Heart left ventricle (tissue), 16 donors: ENCODE data around the gene FBXO46. TPM values are rescaled to one million over a fixed set of nuclear protein-coding genes. Genes with fewer than 3 reads are reported as not detected.
"Not testable (repeated sequence)": the region's sequence is repeated elsewhere in the genome, so short reads cannot be mapped to it uniquely, and the experiment has no call there.

Experiments used
- ATAC-seq, 4 donors: fragments of 200-7000 bp; cut with Tn5 transposase; one replicate each; pipeline ENCODE4 v1.9.1; 2020 to 2022; ENCODE audit warnings: moderate library complexity in 4 of 4, mild to moderate bottlenecking in 3 of 4, moderate number of reproducible peaks in 1 of 4
- DNase-seq, 5 donors: peaks; one replicate each; pipeline ENCODE4 v3.0.0-alpha.2; 2020
- H3K27ac ChIP-seq, 12 donors: fragments of 200-600 bp; sonication (generic) in 4 of 12; one replicate each; pipeline versions ENCODE4 v1.5.0 to v1.8.0; 2016 to 2022; ENCODE audit warnings: mild to moderate bottlenecking in 2 of 12
- H3K27me3 ChIP-seq, 9 donors: fragments of 200-600 bp; sonication (generic) in 2 of 9; one replicate each; pipeline versions ENCODE4 v1.5.1 to v1.8.0; 2016 to 2022; ENCODE audit warnings: mild to moderate bottlenecking in 3 of 9
- H3K36me3 ChIP-seq, 9 donors: fragments of 200-600 bp; sonication (generic) in 2 of 9; one replicate each; pipeline versions ENCODE4 v1.5.0 to v1.8.0; 2018 to 2022; ENCODE audit warnings: mild to moderate bottlenecking in 2 of 9
- H3K4me1 ChIP-seq, 12 donors: fragments of 200-600 bp; sonication (generic) in 4 of 12; one replicate each; pipeline versions ENCODE4 v1.5.0 to v1.8.0; 2016 to 2022; ENCODE audit warnings: mild to moderate bottlenecking in 3 of 12
- H3K4me3 ChIP-seq, 12 donors: fragments of 200-600 bp; sonication (generic) in 4 of 12; one replicate each; pipeline versions ENCODE4 v1.5.0 to v1.8.0; 2017 to 2022; ENCODE audit warnings: mild to moderate bottlenecking in 9 of 12, moderate library complexity in 4 of 12
- H3K9me3 ChIP-seq, 12 donors: fragments of 200-600 bp; sonication (generic) in 4 of 12; one replicate each; pipeline versions ENCODE4 v1.5.0 to v1.8.0; 2016 to 2022; ENCODE audit warnings: mild to moderate bottlenecking in 1 of 12
- POLR2A ChIP-seq, 2 donors: fragments of 450-650 bp; IDR thresholded peaks; one replicate each; pipeline ENCODE4 v1.6.1; 2017; ENCODE audit warnings: antibody characterized with exemption in 2 of 2, mild to moderate bottlenecking in 2 of 2, moderate library complexity in 2 of 2
- WGBS, 4 donors: extraction: QIAGEN DNeasy Blood & Tissue Kit in 2 of 4; methylation state at CpG; one replicate each; pipeline versions ENCODE4 v1.1.5 to v1.1.7; 2013 to 2018; 5-methylcytosine and 5-hydroxymethylcytosine counted together
- intact Hi-C, 10 donors: fragments of 100-400 bp; cut with DNase I; formaldehyde crosslinking; loops; one replicate each; pipeline versions ENCODE4 v1.11.1 to v1.14.2; 2022
- polyA plus RNA-seq, 2 donors: library from polyadenylated mRNA; stranded (reverse); fragments of 200-250 nt; gene quantifications; one replicate each; pipeline ENCODE4 v1.2.3, GENCODE V29; 2013
- total RNA-seq, 9 donors: library from RNA; depleted of rRNA in 2 of 9; stranded (reverse); fragments of >200 nt in 2 of 9; fragmentation: NEBNext Ultra II Directional in 3 of 9; extraction: Animal tissue kit (Norgen Biotek cat#: 25700) in 3 of 9; gene quantifications; one replicate each; pipeline versions ENCODE4 v1.1.0 to v1.2.4, GENCODE V29; 2016 to 2023
- TF ChIP-seq, protein P1 (sequence below), 12 donors: fragments of 200-600 bp; sonication (generic) in 4 of 12; IDR thresholded peaks; one replicate each; pipeline versions ENCODE4 v1.5.0 to v1.8.0; 2018 to 2022; ENCODE audit warnings: antibody characterized with exemption in 12 of 12, mild to moderate bottlenecking in 5 of 12
- donor health status: ischemic (EF 13 %, LVEDD 7.1; RV severe dilation, severe dysfunction).
- donor health status: healthy with polysubstance abuse.
- donor health status: DM: no; HTN: yes; CAD: no.
- donor health status: DM: no; HTN: no; CAD: no.
- donor health status: ischemic (EF 25% LVEDD 6.9; RV normal size, moderate dysfunction).
- donor health status: ischemic (EF 25% LVEDD 5.7; RV mildly dilated, moderate dysfunction).
- donor health status: healthy.
- donor health status: DM: yes; HTN: yes; CAD: no.
- donor health status: ischemic (EF 35%, LVEDD 5.7; RV mildly dilated, moderate dysfunction).
- donor health status: nonischemic (EF 11% LVEDD 7.7; RV severe dilation, severe dysfunction).
- donor health status: DM: yes; HTN: yes; CAD: no.
- donor health status: PGD.
- donor health status: ischemic (EF 29% LVEDD 5.4; RV normal size, mild dysfunction).
- donor health status: nonischemic (EF 23%, LVEDD 6.1; RV moderate dilation, normal function).

The FBXO46 gene
- total and polyA plus RNA-seq, 11 donors: 7.2 to 17.8 (median 10.2) TPM

DNA sequence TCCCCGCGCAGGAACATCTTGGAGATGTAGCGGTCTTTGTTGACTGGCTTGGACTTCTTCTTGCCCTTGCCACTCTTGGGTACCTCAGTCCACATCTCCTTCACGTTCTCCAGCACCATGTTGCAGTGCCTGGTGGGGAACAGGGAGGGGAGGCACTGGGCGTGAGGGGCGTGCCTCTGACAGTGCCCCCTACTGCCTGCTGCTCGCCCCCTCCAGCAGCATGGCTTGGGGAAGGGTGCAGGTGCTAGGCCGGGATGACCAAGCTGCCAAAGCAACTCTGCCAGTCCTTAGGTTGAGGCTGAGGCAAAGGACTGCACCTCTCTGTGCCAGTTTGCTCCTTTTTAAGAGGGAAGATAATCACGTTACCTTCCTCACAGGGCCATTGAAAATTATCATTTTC lies 43.1 kb downstream of the FBXO46 start:
- TF ChIP-seq POLR2A (IDR thresholded peaks at IDR 0.05): no peak
- TF ChIP-seq, protein P1, sequence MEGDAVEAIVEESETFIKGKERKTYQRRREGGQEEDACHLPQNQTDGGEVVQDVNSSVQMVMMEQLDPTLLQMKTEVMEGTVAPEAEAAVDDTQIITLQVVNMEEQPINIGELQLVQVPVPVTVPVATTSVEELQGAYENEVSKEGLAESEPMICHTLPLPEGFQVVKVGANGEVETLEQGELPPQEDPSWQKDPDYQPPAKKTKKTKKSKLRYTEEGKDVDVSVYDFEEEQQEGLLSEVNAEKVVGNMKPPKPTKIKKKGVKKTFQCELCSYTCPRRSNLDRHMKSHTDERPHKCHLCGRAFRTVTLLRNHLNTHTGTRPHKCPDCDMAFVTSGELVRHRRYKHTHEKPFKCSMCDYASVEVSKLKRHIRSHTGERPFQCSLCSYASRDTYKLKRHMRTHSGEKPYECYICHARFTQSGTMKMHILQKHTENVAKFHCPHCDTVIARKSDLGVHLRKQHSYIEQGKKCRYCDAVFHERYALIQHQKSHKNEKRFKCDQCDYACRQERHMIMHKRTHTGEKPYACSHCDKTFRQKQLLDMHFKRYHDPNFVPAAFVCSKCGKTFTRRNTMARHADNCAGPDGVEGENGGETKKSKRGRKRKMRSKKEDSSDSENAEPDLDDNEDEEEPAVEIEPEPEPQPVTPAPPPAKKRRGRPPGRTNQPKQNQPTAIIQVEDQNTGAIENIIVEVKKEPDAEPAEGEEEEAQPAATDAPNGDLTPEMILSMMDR (IDR thresholded peaks at IDR 0.05): no peak
- ATAC-seq (no peak), DNase-seq (no peak)
- no peaks in the 10 kb centered on the region for H3K9me3 ChIP-seq
- no peak overlapping the region for H3K4me3 ChIP-seq
- H3K4me1 ChIP-seq: peaks cover 0 to 11% (median 7%) of the 10 kb centered on the region in 12 donors
- 85 to 92% (median 88%) methylated on average over 9 of the region's 9 CpGs for WGBS, 4 donors
- no peaks in the 10 kb centered on the region for H3K27me3 ChIP-seq
- H3K27ac ChIP-seq: no peak overlapping the region
- H3K36me3 ChIP-seq: peaks cover 0 to 53% (median 39%) of the 10 kb centered on the region in 9 donors
- intact Hi-C loops: no loop called here

DNA sequence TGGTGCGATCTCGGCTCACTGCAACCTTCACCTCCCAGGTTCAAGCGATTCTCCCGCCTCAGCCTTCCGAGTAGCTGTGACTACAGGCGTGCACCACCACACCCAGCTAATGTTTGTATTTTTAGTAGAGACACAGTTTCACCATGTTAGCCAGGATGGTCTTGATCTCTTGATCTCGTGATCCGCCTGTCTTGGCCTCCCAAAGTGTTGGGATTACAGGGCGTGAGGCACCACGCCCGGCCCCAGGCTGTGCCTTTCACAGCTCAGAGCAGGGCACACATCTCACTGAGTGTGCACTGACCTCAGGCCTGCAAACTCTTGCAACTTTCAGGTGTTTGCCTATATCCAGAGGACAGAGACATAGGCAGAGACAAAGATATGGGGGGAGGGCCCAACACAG lies 45.7 kb downstream of the FBXO46 start:
- H3K27ac ChIP-seq, ATAC-seq, intact Hi-C loops, H3K27me3 ChIP-seq, DNase-seq, H3K9me3 ChIP-seq, H3K4me3 ChIP-seq: not testable (repeated sequence)
- Histone ChIP-seq H3K4me1 (peaks cover 0 to 13% (median 6%) of the 10 kb centered on the region in 12 donors), H3K36me3 (peaks cover 0 to 53% (median 39%) of the 10 kb centered on the region in 9 donors)
- 79 to 89% (median 84%) methylated on average over 11 of the region's 11 CpGs for WGBS, 4 donors

GRCh38 chr19:45682908-45683307 lies 47.8 kb downstream of the FBXO46 start:
- Histone ChIP-seq H3K4me3 (no peak overlapping the region), H3K4me1 (peaks cover 0 to 19% (median 7%) of the 10 kb centered on the region in 12 donors), H3K27ac (no peak overlapping the region), H3K27me3 (peaks cover 2 to 20% (median 13%) of the 10 kb centered on the region in 9 donors), H3K9me3 (no peaks in the 10 kb centered on the region), H3K36me3 (peaks cover 0 to 45% (median 30%) of the 10 kb centered on the region in 9 donors)
- intact Hi-C loops: loop anchor here in 1 of 10 donors (5.0 kb wide), 1 partner anchor 161 kb away; no protein-coding TSS in a partner anchor
- DNase-seq (no peak), ATAC-seq (no peak)
- no peak for TF ChIP-seq POLR2A (IDR thresholded peaks at IDR 0.05)
- TF ChIP-seq, protein P1 (IDR thresholded peaks at IDR 0.05): no peak
- 63 to 68% (median 65%) methylated on average over 5 of the region's 5 CpGs for WGBS, 4 donors

DNA sequence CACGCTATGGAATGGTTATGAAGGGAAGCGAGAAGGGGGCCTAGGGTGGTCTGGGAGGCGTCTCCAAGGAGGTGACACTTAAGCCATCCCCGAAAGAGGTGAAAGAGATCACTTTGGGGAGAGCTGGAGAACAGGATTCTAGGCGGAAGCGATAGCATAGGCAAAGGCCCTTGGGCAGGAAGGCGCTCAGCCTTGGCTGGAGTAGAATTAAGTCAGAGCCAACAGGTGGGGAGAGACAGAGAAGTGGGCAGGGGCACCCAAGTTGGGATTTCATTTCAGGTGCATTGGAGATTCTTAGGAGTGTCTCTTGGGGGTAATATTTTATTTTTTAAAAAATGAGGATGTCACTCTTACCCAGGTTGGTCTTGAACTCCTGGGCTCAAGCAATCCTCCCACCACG lies 48.6 kb downstream of the FBXO46 start:
- no peak for ATAC-seq
- intact Hi-C loops: loop anchor here in 1 of 10 donors (5.0 kb wide), 1 partner anchor 160 kb away; no protein-coding TSS in a partner anchor

More for the DNA sequence above, 48.6 kb downstream of the FBXO46 start:
- WGBS, 4 donors: 72 to 78% (median 76%) methylated on average over 8 of the region's 8 CpGs
- H3K36me3 ChIP-seq: peaks cover 0 to 37% (median 22%) of the 10 kb centered on the region in 9 donors
- DNase-seq: no peak
- TF ChIP-seq, protein P1 (IDR thresholded peaks at IDR 0.05): no peak
- no peak for TF ChIP-seq POLR2A (IDR thresholded peaks at IDR 0.05)
- H3K27ac ChIP-seq: peak overlapping the region in 6 of 12 donors; percentile 29 to 82 (median 66)
- H3K9me3 ChIP-seq: no peaks in the 10 kb centered on the region
- peaks cover 9 to 27% (median 21%) of the 10 kb centered on the region in 9 donors for H3K27me3 ChIP-seq
- H3K4me3 ChIP-seq: peak overlapping the region in 4 of 12 donors; percentile 43 to 54 (median 52)
- peaks cover 0 to 26% (median 10%) of the 10 kb centered on the region in 12 donors for H3K4me1 ChIP-seq
